GM12878 (cell line): ENCODE results near the gene CAVIN2.

ENCODE experiments used
- ATF3 ChIP-seq: IDR thresholded peaks from 2 replicates; pipeline ENCODE4 v1.6.1; 2011; ENCODE audit warnings: low read depth, mild to moderate bottlenecking, low read length, moderate library complexity, borderline replicate concordance; ENCODE audit errors: extremely low read depth
- CTCF ChIP-seq, 3 experiments: IDR thresholded peaks in 2 of 3; conservative IDR thresholded peaks in 1 of 3; 2 replicates each; pipeline ENCODE4 v1.5.1; 2011; ENCODE audit warnings: low read depth in 3 of 3, low read length in 3 of 3, mild to moderate bottlenecking in 3 of 3, control low read depth in 2 of 3, moderate library complexity in 2 of 3, inconsistent platforms in 1 of 3, mixed read lengths in 1 of 3; ENCODE audit not compliant: control insufficient read depth in 2 of 3, insufficient read depth in 1 of 3; ENCODE audit errors: extremely low read depth in 1 of 3
- EP300 ChIP-seq, 2 experiments: fragments of 150-350 bp in 1 of 2; IDR thresholded peaks; 2 replicates each; pipeline ENCODE4 v1.6.1; 2011 to 2012; ENCODE audit warnings: low read depth in 2 of 2, low read length in 2 of 2, borderline replicate concordance in 1 of 2, improper control_type of control experiment in 1 of 2, inconsistent platforms in 1 of 2; ENCODE audit not compliant: control insufficient read depth in 1 of 2
- GABPA ChIP-seq: IDR thresholded peaks from 2 replicates; pipeline ENCODE4 v1.6.1; 2014; ENCODE audit warnings: antibody characterized with exemption, low read depth, mild to moderate bottlenecking, inconsistent platforms
- POLR2A ChIP-seq: IDR thresholded peaks from 2 replicates; pipeline ENCODE4 v1.6.1; 2011; ENCODE audit warnings: low read depth, mild to moderate bottlenecking, low read length
- ZBTB11 ChIP-seq: fragments of 450-650 bp; formaldehyde crosslinking; IDR thresholded peaks from 2 replicates; pipeline ENCODE4 v1.5.0; 2022; ENCODE audit warnings: mild to moderate bottlenecking, missing genetic modification characterization
- TF ChIP-seq, protein P1 (sequence below): IDR thresholded peaks from 2 replicates; pipeline ENCODE4 v1.6.1; 2011; ENCODE audit warnings: mild to moderate bottlenecking, low read depth, low read length, moderate library complexity; ENCODE audit not compliant: insufficient replicate concordance

GRCh38 chr2:191866675-191867506 is 20.0 kb upstream of the CAVIN2 start:
- TF ChIP-seq POLR2A (no peak), ATF3 (no peak), CTCF (IDR thresholded peaks at IDR 0.05 in 2 of 3, conservative IDR thresholded peaks at IDR 0.05 in 1 of 3; ENCODE audit: control insufficient read depth in 2 of 3, extremely low read depth in 1 of 3, insufficient read depth in 1 of 3, low read depth in 3 of 3, low read length in 3 of 3) (no peak), ZBTB11 (CRISPR knock-in tag) (no peak), EP300 (IDR thresholded peaks at IDR 0.05; ENCODE audit: borderline replicate concordance in 1 of 2, control insufficient read depth in 1 of 2, low read depth in 2 of 2, low read length in 2 of 2) (no peak), GABPA (no peak)
- TF ChIP-seq, protein P1, sequence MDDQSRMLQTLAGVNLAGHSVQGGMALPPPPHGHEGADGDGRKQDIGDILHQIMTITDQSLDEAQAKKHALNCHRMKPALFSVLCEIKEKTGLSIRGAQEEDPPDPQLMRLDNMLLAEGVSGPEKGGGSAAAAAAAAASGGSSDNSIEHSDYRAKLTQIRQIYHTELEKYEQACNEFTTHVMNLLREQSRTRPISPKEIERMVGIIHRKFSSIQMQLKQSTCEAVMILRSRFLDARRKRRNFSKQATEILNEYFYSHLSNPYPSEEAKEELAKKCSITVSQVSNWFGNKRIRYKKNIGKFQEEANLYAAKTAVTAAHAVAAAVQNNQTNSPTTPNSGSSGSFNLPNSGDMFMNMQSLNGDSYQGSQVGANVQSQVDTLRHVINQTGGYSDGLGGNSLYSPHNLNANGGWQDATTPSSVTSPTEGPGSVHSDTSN: no peak
